Breast epithelium (tissue), 4 donors: ENCODE results near the gene RNF112. TPM values are rescaled to one million over a fixed set of nuclear protein-coding genes. Genes with fewer than 3 reads are reported as not detected.

Experiments
- DNase-seq, 2 donors: peaks; one replicate each; pipeline ENCODE4 v3.0.0-alpha.2; 2019; ENCODE audit warnings: low spot score in 2 of 2
- H3K27ac ChIP-seq, 2 donors: fragments of 200-600 bp; sonication (generic) in 1 of 2; one replicate each; pipeline ENCODE4 v1.5.1; 2016 to 2019; ENCODE audit warnings: mild to moderate bottlenecking in 1 of 2
- H3K27me3 ChIP-seq, 2 donors: fragments of 200-600 bp; sonication (generic) in 1 of 2; one replicate each; pipeline versions ENCODE4 v1.5.1 to v1.6.0; 2017 to 2019; ENCODE audit warnings: control low read depth in 1 of 2, mild to moderate bottlenecking in 1 of 2
- H3K36me3 ChIP-seq: fragments of 200-600 bp; one replicate; pipeline ENCODE4 v1.5.1; 2019
- H3K4me1 ChIP-seq, 2 donors: fragments of 200-600 bp; sonication (generic); one replicate each; pipeline ENCODE4 v1.5.1; 2016 to 2019; ENCODE audit warnings: control low read depth in 1 of 2
- H3K4me3 ChIP-seq, 3 donors: fragments of 200-600 bp; sonication (generic); 1 replicate in 2 of 3; 2 replicates in 1 of 3; pipeline ENCODE4 v1.5.1; 2016 to 2019; ENCODE audit warnings: mild to moderate bottlenecking in 3 of 3, moderate library complexity in 2 of 3
- H3K9me3 ChIP-seq, 2 donors: fragments of 200-600 bp; sonication (generic) in 1 of 2; one replicate each; pipeline ENCODE4 v1.5.1; 2016 to 2019; ENCODE audit warnings: control low read depth in 1 of 2
- POLR2A ChIP-seq: fragments of 450-650 bp; IDR thresholded peaks from one replicate; pipeline ENCODE4 v1.6.1; 2016; ENCODE audit warnings: antibody characterized with exemption, mild to moderate bottlenecking, moderate library complexity
- POLR2AphosphoS5 ChIP-seq, 3 donors: sonication (generic); formaldehyde crosslinking; IDR thresholded peaks; one replicate each; pipeline ENCODE4 v1.6.1; 2017; ENCODE audit warnings: antibody characterized with exemption in 3 of 3
- intact Hi-C: fragments of 100-400 bp; cut with DNase I; formaldehyde crosslinking; loops from one replicate; pipeline ENCODE4 v1.15.1; 2023; ENCODE audit warnings: low total_unique reads
- total RNA-seq, 3 donors: library from RNA; depleted of rRNA; stranded (reverse); fragments of >200 nt; gene quantifications; one replicate each; pipeline ENCODE4 v1.1.0, GENCODE V29; 2016
- TF ChIP-seq, protein P1 (sequence below), 3 donors: fragments of 450-650 bp; IDR thresholded peaks; one replicate each; pipeline ENCODE4 v1.5.1; 2016 to 2017; ENCODE audit warnings: antibody characterized with exemption in 3 of 3, mild to moderate bottlenecking in 3 of 3, moderate library complexity in 3 of 3

The RNF112 gene
- total RNA-seq, 3 donors from 2014 or later: 0.96 to 2.9 (median 2.3) TPM

DNA sequence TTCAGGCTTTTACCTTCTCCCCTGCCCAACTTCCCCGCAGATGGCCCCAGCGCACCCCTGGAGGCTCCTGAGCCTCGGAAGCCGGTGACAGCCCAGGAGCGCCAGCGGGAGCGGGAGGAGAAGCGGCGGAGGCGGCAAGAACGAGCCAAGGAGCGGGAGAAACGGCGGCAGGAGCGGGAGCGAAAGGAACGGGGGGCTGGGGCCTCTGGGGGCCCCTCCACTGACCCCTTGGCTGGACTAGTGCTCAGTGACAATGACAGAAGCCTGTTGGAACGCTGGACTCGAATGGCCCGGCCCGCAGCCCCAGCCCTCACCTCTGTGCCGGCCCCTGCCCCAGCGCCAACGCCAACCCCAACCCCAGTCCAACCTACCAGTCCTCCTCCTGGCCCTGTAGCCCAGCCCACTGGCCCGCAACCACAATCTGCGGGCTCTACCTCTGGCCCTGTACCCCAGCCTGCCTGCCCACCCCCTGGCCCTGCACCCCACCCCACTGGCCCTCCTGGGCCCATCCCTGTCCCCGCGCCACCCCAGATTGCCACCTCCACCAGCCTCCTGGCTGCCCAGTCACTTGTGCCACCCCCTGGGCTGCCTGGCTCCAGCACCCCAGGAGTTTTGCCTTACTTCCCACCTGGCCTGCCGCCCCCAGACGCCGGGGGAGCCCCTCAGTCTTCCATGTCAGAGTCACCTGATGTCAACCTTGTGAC is 29.1 kb upstream of the RNF112 start:
- H3K27ac ChIP-seq: peak overlapping the region; percentile 17 to 66
- H3K36me3 ChIP-seq: peaks cover 7% of the 10 kb centered on the region
- no peak for TF ChIP-seq POLR2A
- H3K4me3 ChIP-seq: no peak overlapping the region
- H3K27me3 ChIP-seq: no peaks in the 10 kb centered on the region
- no peak for DNase-seq
- intact Hi-C loops: no loop called here
- peaks cover 15 to 27% of the 10 kb centered on the region in 2 donors for H3K4me1 ChIP-seq
- H3K9me3 ChIP-seq: no peaks in the 10 kb centered on the region

DNA sequence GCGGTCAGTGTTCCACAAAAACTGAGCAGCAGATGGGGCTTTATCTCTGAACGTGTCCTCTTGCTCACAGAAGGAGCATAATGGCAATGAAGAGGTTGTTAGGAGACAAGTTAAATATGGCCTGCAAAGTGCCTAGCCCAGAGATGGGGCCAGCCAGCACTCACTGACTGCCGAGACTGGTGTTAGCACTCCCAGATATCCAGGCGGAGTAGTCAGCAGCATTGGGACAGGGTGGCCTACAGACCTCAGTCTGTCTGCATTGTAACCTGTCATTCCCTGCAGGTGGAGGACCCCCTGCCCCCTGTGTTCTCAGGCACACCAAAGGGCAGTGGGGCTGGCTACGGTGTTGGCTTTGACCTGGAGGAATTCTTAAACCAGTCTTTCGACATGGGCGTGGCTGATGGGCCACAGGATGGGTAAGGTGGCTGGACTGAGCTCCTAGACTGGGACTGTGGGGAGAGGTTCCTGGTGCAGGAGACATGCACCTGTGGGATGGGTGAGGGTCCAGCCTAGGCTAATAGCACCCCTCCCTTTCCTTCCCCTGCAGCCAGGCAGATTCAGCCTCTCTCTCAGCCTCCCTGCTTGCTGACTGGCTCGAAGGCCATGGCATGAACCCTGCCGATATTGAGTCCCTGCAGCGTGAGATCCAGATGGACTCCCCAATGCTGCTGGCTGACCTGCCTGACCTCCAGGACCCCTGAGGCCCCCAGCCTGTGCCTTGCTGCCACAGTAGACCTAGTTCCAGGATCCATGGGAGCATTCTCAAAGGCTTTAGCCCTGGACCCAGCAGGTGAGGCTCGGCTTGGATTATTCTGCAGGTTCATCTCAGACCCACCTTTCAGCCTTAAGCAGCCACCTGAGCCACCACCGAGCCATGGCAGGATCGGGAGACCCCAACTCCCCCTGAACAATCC is 28.2 kb upstream of the RNF112 start:
- no peak for TF ChIP-seq POLR2A
- TF ChIP-seq POLR2AphosphoS5 (IDR thresholded peaks at IDR 0.05): no peak
- TF ChIP-seq, protein P1, sequence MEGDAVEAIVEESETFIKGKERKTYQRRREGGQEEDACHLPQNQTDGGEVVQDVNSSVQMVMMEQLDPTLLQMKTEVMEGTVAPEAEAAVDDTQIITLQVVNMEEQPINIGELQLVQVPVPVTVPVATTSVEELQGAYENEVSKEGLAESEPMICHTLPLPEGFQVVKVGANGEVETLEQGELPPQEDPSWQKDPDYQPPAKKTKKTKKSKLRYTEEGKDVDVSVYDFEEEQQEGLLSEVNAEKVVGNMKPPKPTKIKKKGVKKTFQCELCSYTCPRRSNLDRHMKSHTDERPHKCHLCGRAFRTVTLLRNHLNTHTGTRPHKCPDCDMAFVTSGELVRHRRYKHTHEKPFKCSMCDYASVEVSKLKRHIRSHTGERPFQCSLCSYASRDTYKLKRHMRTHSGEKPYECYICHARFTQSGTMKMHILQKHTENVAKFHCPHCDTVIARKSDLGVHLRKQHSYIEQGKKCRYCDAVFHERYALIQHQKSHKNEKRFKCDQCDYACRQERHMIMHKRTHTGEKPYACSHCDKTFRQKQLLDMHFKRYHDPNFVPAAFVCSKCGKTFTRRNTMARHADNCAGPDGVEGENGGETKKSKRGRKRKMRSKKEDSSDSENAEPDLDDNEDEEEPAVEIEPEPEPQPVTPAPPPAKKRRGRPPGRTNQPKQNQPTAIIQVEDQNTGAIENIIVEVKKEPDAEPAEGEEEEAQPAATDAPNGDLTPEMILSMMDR (IDR thresholded peaks at IDR 0.05): no peak
- Histone ChIP-seq H3K27ac (peak overlapping the region; percentile 66 to 90), H3K4me1 (peaks cover 21 to 27% of the 10 kb centered on the region in 2 donors), H3K9me3 (no peaks in the 10 kb centered on the region), H3K27me3 (no peaks in the 10 kb centered on the region), H3K36me3 (peaks cover 7% of the 10 kb centered on the region), H3K4me3 (no peak overlapping the region)
- intact Hi-C loops: no loop called here
- no peak for DNase-seq

DNA sequence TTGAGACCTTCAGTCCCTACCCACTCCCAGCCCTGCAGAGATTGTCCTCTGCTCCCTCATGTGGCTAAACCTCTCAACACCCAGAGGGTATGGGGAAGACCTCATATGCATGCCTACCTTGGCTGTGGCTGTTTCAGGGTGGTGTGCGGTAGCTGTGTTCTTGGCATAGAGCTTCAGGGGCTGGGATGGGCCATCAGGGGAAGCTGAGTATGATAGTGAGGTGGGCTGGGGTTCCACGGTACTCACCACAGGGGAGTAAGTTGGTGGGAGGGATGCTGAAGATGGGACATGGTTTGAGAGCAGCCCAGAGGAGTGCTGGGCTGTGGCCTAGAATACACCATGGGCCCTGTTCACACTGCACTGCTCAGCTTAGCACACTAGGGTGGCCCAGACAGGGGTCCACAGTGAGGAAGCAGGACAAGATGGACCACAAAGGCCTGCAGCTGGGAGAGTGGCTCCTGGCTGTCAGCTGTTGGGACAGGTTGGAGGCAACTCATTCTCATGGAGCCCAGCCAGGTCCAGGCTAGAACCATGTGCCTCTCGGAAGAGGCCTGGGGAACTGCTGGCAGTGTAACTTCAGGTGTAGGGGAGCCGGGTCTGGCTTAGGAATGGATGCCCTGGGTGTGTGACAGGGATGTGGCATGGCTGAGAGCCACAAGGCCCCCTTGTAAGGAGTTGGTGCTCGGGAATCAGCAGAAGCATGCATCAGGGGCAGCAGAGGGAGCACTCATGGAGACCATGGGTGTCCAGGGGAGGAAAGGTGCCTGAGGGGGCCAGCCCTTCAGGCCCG is 27.2 kb upstream of the RNF112 start:
- H3K27ac ChIP-seq: peak overlapping the region; percentile 90 to 98
- no peaks in the 10 kb centered on the region for H3K9me3 ChIP-seq
- intact Hi-C loops: no loop called here
- H3K4me1 ChIP-seq: peaks cover 24 to 37% of the 10 kb centered on the region in 2 donors
- H3K36me3 ChIP-seq: peaks cover 7% of the 10 kb centered on the region
- no peak overlapping the region for H3K4me3 ChIP-seq
- no peaks in the 10 kb centered on the region for H3K27me3 ChIP-seq
- no peak for TF ChIP-seq POLR2AphosphoS5 (IDR thresholded peaks at IDR 0.05)
- TF ChIP-seq, protein P1 (IDR thresholded peaks at IDR 0.05): no peak
- no peak for TF ChIP-seq POLR2A
- DNase-seq: no peak

DNA sequence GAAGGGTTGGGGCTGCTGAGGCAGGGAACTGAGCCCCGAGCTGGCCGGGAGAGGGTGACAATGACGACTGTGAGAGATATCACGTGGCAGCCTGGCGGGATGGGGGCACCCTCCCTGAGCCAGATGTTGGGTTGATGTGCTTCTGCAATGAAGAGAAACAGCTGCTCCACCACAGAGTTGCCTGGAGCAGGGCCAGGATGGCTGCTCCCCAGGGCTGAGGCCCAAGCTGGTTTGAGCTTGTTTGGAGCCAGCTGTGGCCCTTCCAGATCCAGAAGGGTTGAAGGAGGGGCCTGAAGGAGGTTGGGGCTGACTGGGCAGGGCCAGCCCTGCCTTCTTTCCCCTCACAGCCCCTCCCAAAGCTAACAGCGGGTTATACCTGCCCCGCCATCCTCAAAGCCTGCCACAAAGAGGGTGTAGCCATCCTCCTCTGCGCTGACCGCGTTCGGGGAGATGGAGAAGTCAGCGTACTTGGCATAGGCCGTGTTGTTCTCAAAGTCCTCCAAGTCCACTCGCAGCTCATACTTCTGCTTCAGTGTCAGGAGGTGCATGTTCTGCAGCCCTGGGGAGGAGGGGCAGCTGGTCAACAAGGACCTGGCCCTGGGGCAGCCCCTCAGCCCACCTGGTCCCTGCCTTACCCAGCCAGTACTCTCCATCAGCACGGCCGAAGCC is 26.2 kb upstream of the RNF112 start:
- peak in 1 of 2 donors; percentile 89 for DNase-seq
- TF ChIP-seq POLR2AphosphoS5 (IDR thresholded peaks at IDR 0.05): peak; percentile 59 to 76 (median 64)
- TF ChIP-seq, protein P1 (IDR thresholded peaks at IDR 0.05): no peak
- H3K9me3 ChIP-seq: no peaks in the 10 kb centered on the region
- H3K4me3 ChIP-seq: peak overlapping the region; percentile 0 to 46 (median 20)
- intact Hi-C loops: no loop called here
- H3K4me1 ChIP-seq: peaks cover 17 to 36% of the 10 kb centered on the region in 2 donors
- H3K36me3 ChIP-seq: peaks cover 7% of the 10 kb centered on the region
- peak overlapping the region; percentile 90 to 98 for H3K27ac ChIP-seq
- H3K27me3 ChIP-seq: no peaks in the 10 kb centered on the region

DNA sequence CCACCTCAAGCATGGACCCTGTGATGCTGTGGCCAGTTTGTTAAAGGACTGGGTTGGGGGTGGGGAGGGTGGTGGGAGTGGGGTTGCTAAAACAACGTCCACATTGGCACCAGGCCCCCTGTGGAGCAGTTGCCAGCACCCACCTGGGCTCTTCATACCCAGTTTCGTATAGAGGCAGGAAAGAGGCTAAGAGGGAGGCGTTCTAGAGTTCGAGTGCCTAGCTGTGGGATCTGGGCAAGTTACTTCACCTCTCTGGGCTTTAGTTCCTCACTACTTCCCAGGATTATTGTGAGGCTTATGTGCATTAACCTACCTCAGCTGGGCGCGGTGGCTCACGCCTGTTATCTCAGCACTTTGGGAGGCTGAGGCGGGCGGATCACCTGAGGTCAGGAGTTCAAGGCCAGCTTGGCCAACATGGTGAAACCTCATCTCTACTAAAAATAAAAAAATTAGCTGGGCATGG is 25.5 kb upstream of the RNF112 start:
- intact Hi-C loops: no loop called here
- no peaks in the 10 kb centered on the region for H3K27me3 ChIP-seq
- TF ChIP-seq, protein P1 (IDR thresholded peaks at IDR 0.05): no peak
- no peak for TF ChIP-seq POLR2AphosphoS5 (IDR thresholded peaks at IDR 0.05)
- no peak for TF ChIP-seq POLR2A
- DNase-seq: no peak
- H3K9me3 ChIP-seq: no peaks in the 10 kb centered on the region
- peaks cover 7% of the 10 kb centered on the region for H3K36me3 ChIP-seq
- H3K4me1 ChIP-seq: peaks cover 17 to 36% of the 10 kb centered on the region in 2 donors
- H3K4me3 ChIP-seq: peak overlapping the region in 2 of 3 donors; percentile 20 to 47
- peak overlapping the region; percentile 90 to 98 for H3K27ac ChIP-seq
